HUES6 (cell line): ENCODE results near the gene EMILIN2.

Source experiments
- H3K27ac ChIP-seq: 2 replicates; pipeline ENCODE4 v1.7.0; 2013; ENCODE audit warnings: low read depth, mild to moderate bottlenecking, low read length, inconsistent platforms
- H3K27me3 ChIP-seq: 2 replicates; pipeline ENCODE4 v1.6.1; 2013; ENCODE audit warnings: low read length; ENCODE audit not compliant: control insufficient read depth, insufficient read depth
- H3K36me3 ChIP-seq: 2 replicates; pipeline ENCODE4 v1.6.1; 2013; ENCODE audit warnings: low read length; ENCODE audit not compliant: control insufficient read depth, insufficient read depth
- H3K4me1 ChIP-seq: 2 replicates; pipeline ENCODE4 v1.6.1; 2013; ENCODE audit warnings: low read length; ENCODE audit not compliant: control insufficient read depth, insufficient read depth
- H3K4me3 ChIP-seq: 2 replicates; pipeline ENCODE4 v1.5.1; 2013; ENCODE audit warnings: low read depth, low read length
- H3K9ac ChIP-seq: one replicate; pipeline ENCODE4 v1.6.1; 2013; ENCODE audit warnings: mild to moderate bottlenecking, low read length
- H3K9me3 ChIP-seq: 2 replicates; pipeline ENCODE4 v1.6.1; 2013; ENCODE audit warnings: low read depth, low read length; ENCODE audit not compliant: control insufficient read depth, insufficient read depth

Gene EMILIN2

DNA sequence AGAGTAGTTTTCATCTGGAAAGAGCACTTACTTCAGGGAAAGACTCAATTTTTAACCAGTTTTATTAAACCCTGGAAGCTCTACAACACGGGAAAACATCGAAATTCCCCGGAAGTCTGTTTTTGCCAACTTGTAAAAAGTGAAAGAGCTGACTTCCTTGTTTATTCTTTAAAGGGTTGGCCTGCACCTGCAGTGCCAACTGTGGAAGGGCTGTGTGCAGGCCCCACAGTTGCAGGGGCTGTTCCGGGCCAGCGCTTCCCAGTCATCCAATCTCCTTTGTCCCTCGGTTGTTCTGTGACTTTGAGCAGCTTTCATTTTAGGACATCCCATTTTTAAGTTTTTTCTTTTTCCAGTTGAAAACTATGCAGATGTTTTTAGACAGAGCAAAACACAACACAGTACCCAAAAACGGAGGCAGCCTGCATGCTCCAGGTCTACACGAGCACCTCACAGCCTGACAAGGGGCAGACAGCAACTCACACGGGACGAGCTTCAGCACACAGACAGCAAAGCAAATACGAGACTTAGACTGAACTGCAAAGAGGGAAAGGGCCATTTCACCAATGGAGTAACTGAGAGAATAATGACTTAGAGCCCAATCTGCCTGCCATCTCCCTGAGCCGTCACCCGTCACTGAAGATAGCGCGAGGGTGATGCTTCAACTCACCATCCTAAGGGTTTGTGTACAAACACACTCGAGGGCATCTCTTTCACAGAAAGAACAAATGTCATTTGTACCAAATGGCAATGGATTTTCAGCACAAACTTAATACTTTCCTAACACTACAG lies 70.6 kb downstream of the EMILIN2 start:
- Histone ChIP-seq H3K36me3 (peaks cover 74% of the 10 kb centered on the region), H3K4me1 (peaks cover 14% of the 10 kb centered on the region), H3K4me3 (no peak overlapping the region), H3K9me3 (no peaks in the 10 kb centered on the region), H3K27ac (no peak overlapping the region; the same call in 1 of the 2 replicates), H3K9ac (no peak overlapping the region), H3K27me3 (no peaks in the 10 kb centered on the region)

DNA sequence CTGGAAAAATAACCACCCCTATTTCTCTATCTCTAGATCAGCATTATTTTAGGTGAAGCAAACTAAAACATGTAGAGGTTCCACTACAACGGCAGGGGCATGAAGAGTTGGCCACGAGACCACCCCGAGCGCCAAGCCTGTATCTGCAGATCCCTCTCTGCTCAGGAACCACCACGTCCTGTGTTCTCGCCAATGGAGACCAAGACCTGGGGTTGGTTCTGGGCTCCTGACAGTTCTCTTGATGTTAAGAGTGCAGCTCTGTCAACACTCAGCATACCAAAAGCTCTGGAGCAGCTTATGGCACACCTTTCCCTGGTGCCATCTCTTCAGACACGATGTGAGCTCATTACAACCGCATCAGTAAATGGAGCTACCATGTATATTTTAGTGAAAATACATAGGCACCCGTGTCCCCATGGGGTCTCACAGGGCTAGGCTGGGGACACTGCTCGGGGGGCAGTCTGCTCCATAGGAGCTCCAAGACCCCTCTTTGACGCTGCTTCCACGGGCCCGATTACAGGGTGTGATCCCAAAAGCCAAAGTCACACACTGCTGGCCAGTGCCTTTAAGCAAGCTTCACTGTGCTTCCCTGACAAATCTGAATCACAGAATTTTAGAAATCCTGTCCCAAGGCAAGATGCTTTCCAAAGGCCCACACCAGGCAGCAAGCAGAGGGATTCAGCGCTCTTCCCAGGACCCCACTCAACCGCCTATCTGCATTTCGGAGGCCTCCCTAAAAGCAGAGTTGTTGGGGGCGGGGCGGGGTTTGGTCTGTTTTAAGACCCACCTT lies 72.2 kb downstream of the EMILIN2 start:
- Histone ChIP-seq H3K4me1 (peaks cover 14% of the 10 kb centered on the region), H3K4me3 (no peak overlapping the region), H3K27ac (no peak overlapping the region), H3K27me3 (no peaks in the 10 kb centered on the region), H3K36me3 (peaks cover 72% of the 10 kb centered on the region), H3K9ac (no peak overlapping the region), H3K9me3 (no peaks in the 10 kb centered on the region)

- no peaks in the 10 kb centered on the region for H3K27me3 ChIP-seq
- peaks cover 14% of the 10 kb centered on the region for H3K4me1 ChIP-seq
- no peak overlapping the region for H3K4me3 ChIP-seq
- H3K27ac ChIP-seq: no peak overlapping the region
- no peak overlapping the region for H3K9ac ChIP-seq
- H3K36me3 ChIP-seq: peaks cover 72% of the 10 kb centered on the region
- no peaks in the 10 kb centered on the region for H3K9me3 ChIP-seq
Observed at GRCh38 chr18:2919600-2919999, 72.8 kb downstream of the EMILIN2 start.

DNA sequence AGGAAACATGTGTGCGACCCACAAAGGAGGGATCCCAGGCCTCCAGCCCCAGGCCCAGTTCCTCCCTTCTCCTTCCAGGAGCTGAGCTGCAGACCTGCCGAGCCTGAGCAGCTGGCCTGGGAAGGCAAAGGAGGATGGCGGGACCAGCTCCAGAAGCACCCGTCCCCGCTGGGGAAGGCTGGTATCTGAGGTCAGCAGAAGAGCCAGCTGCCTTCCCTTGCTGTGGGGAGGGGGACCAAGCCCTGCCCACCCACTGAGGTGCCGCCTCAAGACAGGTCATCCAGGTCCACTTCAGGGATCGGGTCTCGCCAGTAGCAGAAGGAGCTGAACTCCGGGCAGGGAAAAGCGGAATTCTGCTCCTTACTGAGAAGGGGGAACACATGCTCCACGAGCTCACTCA lies 73.2 kb downstream of the EMILIN2 start:
- H3K27ac ChIP-seq: no peak overlapping the region
- H3K4me1 ChIP-seq: peaks cover 14% of the 10 kb centered on the region
- peaks cover 72% of the 10 kb centered on the region for H3K36me3 ChIP-seq

DNA sequence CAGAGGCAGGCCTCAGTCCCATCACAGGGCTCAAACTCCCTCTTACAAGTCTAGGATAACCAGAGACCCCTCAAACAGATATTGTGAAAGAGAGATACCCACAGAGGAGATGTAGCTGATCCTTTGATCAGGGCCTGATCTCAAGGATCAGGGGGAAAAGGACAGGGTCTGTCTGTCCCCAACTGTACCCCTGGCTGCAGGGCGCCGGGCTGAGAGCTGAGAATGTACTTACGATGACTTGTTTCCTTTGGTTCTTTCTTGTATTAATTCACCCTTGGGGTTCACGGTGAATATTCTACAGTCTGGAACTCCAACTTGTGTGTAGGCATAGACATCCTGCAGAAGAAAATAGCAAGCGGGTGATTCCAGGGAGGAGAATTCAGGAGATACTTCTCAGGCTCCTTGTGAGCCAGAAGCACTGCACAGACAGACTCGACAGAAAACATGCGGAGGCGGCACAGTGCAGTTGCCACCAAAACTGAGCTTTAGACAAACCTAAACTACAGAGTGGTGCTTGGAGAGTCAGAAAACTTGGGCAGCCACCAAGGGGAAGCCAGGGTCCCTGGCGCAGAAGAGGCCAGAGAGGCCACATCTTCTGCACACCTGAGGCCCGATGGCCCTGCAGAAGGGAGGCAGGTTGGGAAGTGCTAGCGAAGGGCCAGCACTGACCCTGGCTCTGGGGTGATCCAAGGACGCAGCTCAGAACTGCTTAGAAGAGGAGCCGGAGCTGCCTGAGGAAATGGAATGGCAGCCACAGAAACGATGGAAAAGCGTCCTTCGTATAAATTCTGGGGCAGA lies 73.9 kb downstream of the EMILIN2 start:
- no peak overlapping the region for H3K27ac ChIP-seq

More for the DNA sequence above, 73.2 kb downstream of the EMILIN2 start:
- Histone ChIP-seq H3K4me3 (no peak overlapping the region), H3K27me3 (no peaks in the 10 kb centered on the region), H3K9ac (no peak overlapping the region), H3K9me3 (no peaks in the 10 kb centered on the region)

DNA sequence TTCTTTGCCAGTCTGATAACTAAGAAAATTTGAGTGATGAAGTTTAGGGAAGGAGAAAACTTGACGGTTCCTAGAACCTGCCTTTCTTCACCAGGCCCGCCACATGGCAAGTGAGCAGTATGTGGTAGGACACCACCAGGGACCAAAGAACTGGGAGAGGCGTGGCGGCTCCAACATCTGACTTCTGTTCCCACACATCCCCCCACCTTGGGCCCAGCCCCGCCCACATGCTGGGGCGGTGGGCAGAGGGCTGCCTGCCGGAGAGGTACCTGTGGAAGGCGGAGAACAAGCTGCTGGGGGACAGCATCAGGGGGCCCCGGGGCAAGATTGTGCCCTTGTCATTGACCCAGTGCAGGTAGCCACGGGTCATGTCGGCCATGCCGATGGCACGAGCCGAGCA lies 75.0 kb downstream of the EMILIN2 start:
- Histone ChIP-seq H3K4me1 (peaks cover 3% of the 10 kb centered on the region; the same call in 1 of the 2 replicates), H3K9me3 (no peaks in the 10 kb centered on the region), H3K9ac (no peak overlapping the region), H3K27me3 (no peaks in the 10 kb centered on the region), H3K4me3 (no peak overlapping the region), H3K27ac (no peak overlapping the region), H3K36me3 (peaks cover 71% of the 10 kb centered on the region)

More for the DNA sequence above, 73.9 kb downstream of the EMILIN2 start:
- Histone ChIP-seq H3K9ac (no peak overlapping the region), H3K9me3 (no peaks in the 10 kb centered on the region), H3K4me1 (peaks cover 13% of the 10 kb centered on the region), H3K36me3 (peaks cover 74% of the 10 kb centered on the region), H3K27me3 (no peaks in the 10 kb centered on the region), H3K4me3 (no peak overlapping the region)

DNA sequence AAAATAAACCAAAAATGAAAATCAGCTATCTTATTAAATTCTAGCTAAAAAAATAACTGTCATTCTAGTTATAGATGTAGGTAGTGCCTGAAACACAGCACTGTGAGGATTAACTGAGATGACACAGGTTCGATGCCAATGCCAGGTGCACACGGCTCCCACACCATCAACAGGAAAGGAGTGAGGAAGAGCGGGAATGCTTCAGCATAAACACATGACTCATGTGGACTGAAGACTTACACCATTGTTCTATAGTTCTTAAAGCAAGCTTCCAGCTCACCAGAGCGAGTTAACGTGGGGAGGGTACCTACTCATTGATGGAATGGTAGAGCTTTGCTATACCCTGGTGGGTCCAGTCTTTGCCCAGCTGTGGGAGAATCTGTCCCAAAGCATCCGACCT lies 76.7 kb downstream of the EMILIN2 start:
- Histone ChIP-seq H3K4me1 (no peaks in the 10 kb centered on the region), H3K9ac (no peak overlapping the region), H3K4me3 (no peak overlapping the region), H3K9me3 (no peaks in the 10 kb centered on the region), H3K27me3 (no peaks in the 10 kb centered on the region), H3K36me3 (peaks cover 78% of the 10 kb centered on the region), H3K27ac (no peak overlapping the region)

DNA sequence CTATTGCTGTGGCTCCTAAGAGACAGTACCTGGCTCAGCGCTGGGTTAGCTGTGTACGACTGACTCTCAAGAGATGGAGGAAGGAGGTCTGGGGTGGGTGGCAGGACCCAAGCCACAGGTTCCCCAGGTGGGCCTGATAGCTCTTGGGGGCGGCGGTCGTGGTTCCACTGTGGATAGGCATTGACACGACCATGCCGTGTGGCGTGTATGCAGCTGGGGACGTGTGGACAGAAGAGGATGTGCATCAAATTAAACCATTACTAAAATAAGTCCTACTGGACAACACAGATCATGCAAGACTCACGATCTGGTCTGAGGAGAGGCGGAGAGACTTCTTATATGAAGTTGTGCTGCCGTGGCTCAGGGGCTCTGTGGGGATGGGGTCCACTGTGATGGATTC lies 78.1 kb downstream of the EMILIN2 start:
- H3K36me3 ChIP-seq: peaks cover 73% of the 10 kb centered on the region
- H3K4me3 ChIP-seq: no peak overlapping the region
- H3K27ac ChIP-seq: no peak overlapping the region
- no peaks in the 10 kb centered on the region for H3K9me3 ChIP-seq
- no peak overlapping the region for H3K9ac ChIP-seq
- H3K4me1 ChIP-seq: no peaks in the 10 kb centered on the region
- H3K27me3 ChIP-seq: no peaks in the 10 kb centered on the region

GRCh38 chr18:2926528-2926927 lies 79.7 kb downstream of the EMILIN2 start:
- Histone ChIP-seq H3K36me3 (peaks cover 68% of the 10 kb centered on the region), H3K4me3 (no peak overlapping the region), H3K9me3 (no peaks in the 10 kb centered on the region), H3K27me3 (no peaks in the 10 kb centered on the region), H3K9ac (no peak overlapping the region), H3K4me1 (no peaks in the 10 kb centered on the region), H3K27ac (no peak overlapping the region)

GRCh38 chr18:2927745-2928144 lies 80.9 kb downstream of the EMILIN2 start:
- H3K27ac ChIP-seq: no peak overlapping the region
- peaks cover 61% of the 10 kb centered on the region for H3K36me3 ChIP-seq
- H3K4me1 ChIP-seq: peaks cover 5% of the 10 kb centered on the region; the same call in 1 of the 2 replicates
- no peaks in the 10 kb centered on the region for H3K9me3 ChIP-seq
- no peak overlapping the region for H3K4me3 ChIP-seq
- H3K9ac ChIP-seq: no peak overlapping the region
- H3K27me3 ChIP-seq: no peaks in the 10 kb centered on the region
